Measurements from ENCODE around the gene C1QTNF8. TPM values are rescaled to one million over a fixed set of nuclear protein-coding genes. Genes with fewer than 3 reads are reported as not detected.

The C1QTNF8 gene
- polyA plus RNA-seq, 2 of the 4 experiments (the other 2 are of a cell fraction), result not detected

GRCh38 chr16:1042049-1042744 is 53.8 kb downstream of the C1QTNF8 start:
- 87% methylated on average over 15 of the region's 15 CpGs for WGBS (ENCODE audit: missing lambda C conversion rate)
- FAIRE-seq (no peak), ATAC-seq (no peak), DNase-seq (ENCODE audit: low read depth in 1 of 2, low spot score in 1 of 2) (no peak)
- Histone ChIP-seq H3K9me3 (no peaks in the 10 kb centered on the region), H3K4me1 (peaks cover 14% of the 10 kb centered on the region), H3K4me3 (no peak overlapping the region), H3K27ac (no peak overlapping the region), H3K4me2 (no peak overlapping the region)
- CTCF ChIA-PET, result interaction anchor here (0.6 to 14.4 kb wide), 3 partner anchors 15 to 444 kb away, joined by 3 to 153 read pairs (median 5); no protein-coding TSS in a partner anchor
- peak; percentile 57 for TF ChIP-seq ZFP36 (IDR thresholded peaks at IDR 0.05; ENCODE audit: borderline replicate concordance, partially characterized antibody)
- TF ChIP-seq, protein P1, sequence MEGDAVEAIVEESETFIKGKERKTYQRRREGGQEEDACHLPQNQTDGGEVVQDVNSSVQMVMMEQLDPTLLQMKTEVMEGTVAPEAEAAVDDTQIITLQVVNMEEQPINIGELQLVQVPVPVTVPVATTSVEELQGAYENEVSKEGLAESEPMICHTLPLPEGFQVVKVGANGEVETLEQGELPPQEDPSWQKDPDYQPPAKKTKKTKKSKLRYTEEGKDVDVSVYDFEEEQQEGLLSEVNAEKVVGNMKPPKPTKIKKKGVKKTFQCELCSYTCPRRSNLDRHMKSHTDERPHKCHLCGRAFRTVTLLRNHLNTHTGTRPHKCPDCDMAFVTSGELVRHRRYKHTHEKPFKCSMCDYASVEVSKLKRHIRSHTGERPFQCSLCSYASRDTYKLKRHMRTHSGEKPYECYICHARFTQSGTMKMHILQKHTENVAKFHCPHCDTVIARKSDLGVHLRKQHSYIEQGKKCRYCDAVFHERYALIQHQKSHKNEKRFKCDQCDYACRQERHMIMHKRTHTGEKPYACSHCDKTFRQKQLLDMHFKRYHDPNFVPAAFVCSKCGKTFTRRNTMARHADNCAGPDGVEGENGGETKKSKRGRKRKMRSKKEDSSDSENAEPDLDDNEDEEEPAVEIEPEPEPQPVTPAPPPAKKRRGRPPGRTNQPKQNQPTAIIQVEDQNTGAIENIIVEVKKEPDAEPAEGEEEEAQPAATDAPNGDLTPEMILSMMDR (IDR thresholded peaks at IDR 0.05), result no peak
- POLR2A ChIA-PET, result no interaction called here

- no peak for ATAC-seq
- WGBS (ENCODE audit: missing lambda C conversion rate), result 51% methylated on average over 12 of the region's 29 CpGs
- CTCF ChIA-PET, result interaction anchor here (14.4 kb wide), 1 partner anchor 17 kb away, joined by 153 read pairs; no protein-coding TSS in a partner anchor
These were observed 55.7 kb downstream of the C1QTNF8 start for GRCh38 chr16:1040346-1040745.

GRCh38 chr16:1039762-1040161 is 56.3 kb downstream of the C1QTNF8 start:
- no peak overlapping the region for H3K4me2 ChIP-seq
- no peak for FAIRE-seq
- ChIA-PET POLR2A (no interaction called here), CTCF (interaction anchor here (1.3 to 14.4 kb wide), 2 partner anchors 17 to 63 kb away, joined by 3 to 153 read pairs; no protein-coding TSS in a partner anchor)
- H3K4me3 ChIP-seq, result no peak overlapping the region
- no peak overlapping the region for H3K27ac ChIP-seq
- ATAC-seq, result no peak
- no peaks in the 10 kb centered on the region for H3K9me3 ChIP-seq
- TF ChIP-seq CHD4 (IDR thresholded peaks at IDR 0.05; ENCODE audit: borderline replicate concordance) (no peak), HOXA7 (CRISPR knock-in tag; IDR thresholded peaks at IDR 0.05) (no peak), ZFP36 (IDR thresholded peaks at IDR 0.05; ENCODE audit: borderline replicate concordance, partially characterized antibody) (no peak), SMC3 (IDR thresholded peaks at IDR 0.05) (no peak), RFX5 (IDR thresholded peaks at IDR 0.05) (no peak), FOSB (CRISPR knock-in tag; IDR thresholded peaks at IDR 0.05) (no peak)
- 58% methylated on average over 9 of the region's 11 CpGs for WGBS (ENCODE audit: missing lambda C conversion rate)
- DNase-seq (ENCODE audit: low read depth in 1 of 2, low spot score in 1 of 2), result no peak
- H3K4me1 ChIP-seq, result peaks cover 20% of the 10 kb centered on the region

More at GRCh38 chr16:1040346-1040745, 55.7 kb downstream of the C1QTNF8 start:
- no peaks in the 10 kb centered on the region for H3K9me3 ChIP-seq
- no peak overlapping the region for H3K4me2 ChIP-seq
- DNase-seq (ENCODE audit: low read depth in 1 of 2, low spot score in 1 of 2) (no peak), FAIRE-seq (no peak)
- H3K4me1 ChIP-seq, result peaks cover 22% of the 10 kb centered on the region
- H3K27ac ChIP-seq, result no peak overlapping the region
- TF ChIP-seq SREBF2 (IDR thresholded peaks at IDR 0.05), result no peak
- TF ChIP-seq RNF2 (IDR thresholded peaks at IDR 0.05; ENCODE audit: borderline replicate concordance, low read depth), result no peak
- no peak for TF ChIP-seq BCL3 (IDR thresholded peaks at IDR 0.05)
- TF ChIP-seq CBX2 (IDR thresholded peaks at IDR 0.05; ENCODE audit: borderline replicate concordance, low read depth), result no peak
- no peak for TF ChIP-seq FOXS1 (CRISPR knock-in tag; IDR thresholded peaks at IDR 0.05)
- no peak overlapping the region for H3K4me3 ChIP-seq
- POLR2A ChIA-PET, result no interaction called here

- no peak overlapping the region for H3K4me2 ChIP-seq
- peaks cover 13% of the 10 kb centered on the region for H3K4me1 ChIP-seq
- 65% methylated on average over 9 of the region's 12 CpGs for WGBS (ENCODE audit: missing lambda C conversion rate)
- POLR2A ChIA-PET, result no interaction called here
- no peak overlapping the region for H3K4me3 ChIP-seq
- FAIRE-seq, result no peak
- CTCF ChIA-PET, result interaction anchor here (1.0 to 14.4 kb wide), 5 partner anchors 9 to 141 kb away, joined by 3 to 153 read pairs (median 3); no protein-coding TSS in a partner anchor
- DNase-seq (ENCODE audit: low read depth in 1 of 2, low spot score in 1 of 2), result no peak
- no peak for ATAC-seq
- H3K27ac ChIP-seq, result no peak overlapping the region
- H3K9me3 ChIP-seq, result no peaks in the 10 kb centered on the region
- TF ChIP-seq JUNB (IDR thresholded peaks at IDR 0.05), result no peak
- TF ChIP-seq, protein P2, sequence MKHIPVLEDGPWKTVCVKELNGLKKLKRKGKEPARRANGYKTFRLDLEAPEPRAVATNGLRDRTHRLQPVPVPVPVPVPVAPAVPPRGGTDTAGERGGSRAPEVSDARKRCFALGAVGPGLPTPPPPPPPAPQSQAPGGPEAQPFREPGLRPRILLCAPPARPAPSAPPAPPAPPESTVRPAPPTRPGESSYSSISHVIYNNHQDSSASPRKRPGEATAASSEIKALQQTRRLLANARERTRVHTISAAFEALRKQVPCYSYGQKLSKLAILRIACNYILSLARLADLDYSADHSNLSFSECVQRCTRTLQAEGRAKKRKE (CRISPR knock-in tag; IDR thresholded peaks at IDR 0.05; ENCODE audit: low read depth), result no peak
- TF ChIP-seq, protein P3, sequence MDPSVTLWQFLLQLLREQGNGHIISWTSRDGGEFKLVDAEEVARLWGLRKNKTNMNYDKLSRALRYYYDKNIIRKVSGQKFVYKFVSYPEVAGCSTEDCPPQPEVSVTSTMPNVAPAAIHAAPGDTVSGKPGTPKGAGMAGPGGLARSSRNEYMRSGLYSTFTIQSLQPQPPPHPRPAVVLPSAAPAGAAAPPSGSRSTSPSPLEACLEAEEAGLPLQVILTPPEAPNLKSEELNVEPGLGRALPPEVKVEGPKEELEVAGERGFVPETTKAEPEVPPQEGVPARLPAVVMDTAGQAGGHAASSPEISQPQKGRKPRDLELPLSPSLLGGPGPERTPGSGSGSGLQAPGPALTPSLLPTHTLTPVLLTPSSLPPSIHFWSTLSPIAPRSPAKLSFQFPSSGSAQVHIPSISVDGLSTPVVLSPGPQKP (IDR thresholded peaks at IDR 0.05; ENCODE audit: low read depth, low read length), result no peak
- TF ChIP-seq, protein P1 (IDR thresholded peaks at IDR 0.05), result no peak
- no peak for TF ChIP-seq TP53 (CRISPR knock-in tag; IDR thresholded peaks at IDR 0.05)
- no peak for TF ChIP-seq CBX2 (IDR thresholded peaks at IDR 0.05; ENCODE audit: borderline replicate concordance, low read depth)
These were observed 57.1 kb downstream of the C1QTNF8 start for GRCh38 chr16:1038932-1039331.

All from A549 (cell line).